GM12891 (cell line): Measurements from ENCODE around the gene MTG1.

ENCODE experiments used
- PAX5 ChIP-seq: IDR thresholded peaks from 2 replicates; pipeline ENCODE4 v1.6.1; 2011; ENCODE audit warnings: low read length, moderate library complexity, mild to moderate bottlenecking; ENCODE audit not compliant: insufficient read depth, severe bottlenecking
- POLR2A ChIP-seq: IDR thresholded peaks from 2 replicates; pipeline ENCODE4 v1.6.1; 2011; ENCODE audit warnings: low read depth, low read length, control low read depth
- POLR2AphosphoS5 ChIP-seq: IDR thresholded peaks from 2 replicates; pipeline ENCODE4 v1.6.1; 2011; ENCODE audit warnings: low read depth, low read length, control low read depth
- SPI1 ChIP-seq: IDR thresholded peaks from 2 replicates; pipeline ENCODE4 v1.6.1; 2011; ENCODE audit warnings: low read depth, low read length, control low read depth
- TAF1 ChIP-seq: IDR thresholded peaks from 2 replicates; pipeline ENCODE4 v1.6.1; 2011; ENCODE audit warnings: low read depth, low read length, control low read depth

DNA sequence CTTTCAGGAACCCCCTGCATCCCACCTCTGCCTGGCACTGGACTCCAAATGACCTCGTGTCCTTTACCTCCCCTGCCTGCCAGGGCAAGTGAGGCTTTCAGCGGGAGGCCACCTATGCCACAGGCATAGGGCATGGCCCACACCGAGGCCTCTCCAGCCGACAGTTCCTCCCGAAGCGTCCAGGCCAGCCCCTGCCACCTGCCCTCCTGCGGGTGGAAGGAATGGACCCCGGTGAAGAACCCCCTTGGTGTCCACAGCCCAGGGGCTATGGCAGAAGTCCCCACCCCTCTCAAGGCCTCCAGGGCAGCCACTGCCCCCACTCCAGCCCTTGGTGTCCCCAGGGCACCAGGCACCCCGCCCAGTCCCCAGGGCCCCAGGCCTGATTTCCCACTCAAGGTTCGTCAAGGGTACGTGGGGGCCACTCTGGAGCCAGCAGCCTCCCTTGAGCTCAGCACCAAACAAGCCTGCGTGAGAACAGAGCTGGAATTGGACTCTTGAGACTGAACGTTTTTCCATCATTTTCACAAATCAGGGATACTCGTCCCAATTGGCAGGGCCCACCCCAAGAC lies 39.2 kb upstream of the MTG1 start:
- TF ChIP-seq POLR2A (no peak), TAF1 (no peak), SPI1 (no peak), POLR2AphosphoS5 (no peak), PAX5 (no peak)
